Right lobe of liver (tissue), 6 donors: Measurements from ENCODE around the gene TATDN2. TPM values are rescaled to one million over a fixed set of nuclear protein-coding genes. Genes with fewer than 3 reads are reported as not detected.

ENCODE experiments used
- ATAC-seq, 4 donors: fragments of 200-7000 bp; cut with Tn5 transposase; one replicate each; pipeline ENCODE4 v1.9.1; 2020; ENCODE audit warnings: mild to moderate bottlenecking in 4 of 4, moderate library complexity in 4 of 4
- DNase-seq, 3 donors: peaks; one replicate each; pipeline ENCODE4 v3.0.0-alpha.2; 2020
- H3K27ac ChIP-seq, 3 donors: fragments of 200-600 bp; one replicate each; pipeline ENCODE4 v1.8.0; 2022
- H3K27me3 ChIP-seq, 2 donors: fragments of 200-600 bp; one replicate each; pipeline ENCODE4 v1.8.0; 2022
- H3K36me3 ChIP-seq, 4 donors: fragments of 200-600 bp; sonication (generic) in 1 of 4; one replicate each; pipeline versions ENCODE4 v1.5.1 to v1.8.0; 2017 to 2022; ENCODE audit warnings: control low read depth in 1 of 4
- H3K4me1 ChIP-seq, 4 donors: fragments of 200-600 bp; sonication (generic) in 1 of 4; one replicate each; pipeline versions ENCODE4 v1.5.1 to v1.8.0; 2017 to 2022; ENCODE audit warnings: control low read depth in 1 of 4
- H3K4me3 ChIP-seq, 3 donors: fragments of 200-600 bp; one replicate each; pipeline ENCODE4 v1.8.0; 2022
- H3K9me3 ChIP-seq, 4 donors: fragments of 200-600 bp; sonication (generic) in 1 of 4; one replicate each; pipeline versions ENCODE4 v1.5.1 to v1.8.0; 2017 to 2022; ENCODE audit warnings: control low read depth in 1 of 4
- CTCF ChIP-seq, 4 donors: fragments of 200-600 bp in 3 of 4; fragments of 450-650 bp in 1 of 4; IDR thresholded peaks; one replicate each; pipeline versions ENCODE4 v1.5.1 to v1.8.0; 2016 to 2022; ENCODE audit warnings: antibody characterized with exemption in 4 of 4, mild to moderate bottlenecking in 2 of 4
- POLR2A ChIP-seq: fragments of 450-650 bp; IDR thresholded peaks from one replicate; pipeline ENCODE4 v1.6.1; 2017; ENCODE audit warnings: antibody characterized with exemption, mild to moderate bottlenecking
- WGBS: methylation state at CpG from one replicate; pipeline ENCODE4 v1.1.6; 2018; ENCODE audit warnings: low coverage, low lambda C conversion rate; ENCODE audit not compliant: insufficient coverage; ENCODE audit errors: missing lambda C conversion rate; 5-methylcytosine and 5-hydroxymethylcytosine counted together
- intact Hi-C, 2 donors: fragments of 100-400 bp; cut with DNase I; formaldehyde crosslinking; loops; one replicate each; pipeline versions ENCODE4 v1.11.2 to v1.14.1; 2022
- total RNA-seq, 6 experiments: library from RNA; depleted of rRNA in 2 of 6; stranded (reverse); fragments of >200 nt in 2 of 6; fragmentation: NEBNext Ultra II Directional in 3 of 6; extraction: Animal tissue kit (Norgen Biotek cat#: 25700) in 3 of 6; gene quantifications; one replicate each; pipeline versions ENCODE4 v1.1.0 to v1.2.4, GENCODE V29; 2016 to 2023
- donor health status: DM: no; HTN: yes; CAD: no.
- donor health status: DM: no; HTN: no; CAD: no.
- donor health status: DM: no; HTN: no; CAD: no.
- donor health status: DM: no; HTN: yes; CAD: no.
- donor health status: DM: no; HTN: yes; CAD: no.

TATDN2 gene
- total RNA-seq, 6 experiments from 2014 or later = 7.2 to 13.4 (median 10.1) TPM

- Histone ChIP-seq H3K9me3 (no peaks in the 10 kb centered on the region), H3K4me3 (peak overlapping the region; percentile 95 to 100 (median 98)), H3K4me1 (peaks cover 0 to 35% (median 8%) of the 10 kb centered on the region in 4 donors), H3K27ac (no peak overlapping the region), H3K36me3 (peaks cover 5 to 26% (median 15%) of the 10 kb centered on the region in 4 donors), H3K27me3 (no peaks in the 10 kb centered on the region)
- whole genome bisulfite sequencing = 6% methylated on average over 3 of the region's 3 CpGs
- intact Hi-C loops = no loop called here
- TF ChIP-seq POLR2A (no peak), CTCF (IDR thresholded peaks at IDR 0.05) (no peak)
- ATAC-seq (no peak), DNase-seq (no peak)
These were observed 71.5 kb downstream of the TATDN2 start for GRCh38 chr3:10319804-10320203.

- no peaks in the 10 kb centered on the region for H3K9me3 ChIP-seq
- WGBS = 0% methylated on average over 7 of the region's 9 CpGs
- peak in 1 of 4 donors; percentile 1 for ATAC-seq
- no peak for DNase-seq
- peaks cover 0 to 35% (median 8%) of the 10 kb centered on the region in 4 donors for H3K4me1 ChIP-seq
- peak overlapping the region; percentile 71 to 85 (median 78) for H3K27ac ChIP-seq
- intact Hi-C loops = no loop called here
- H3K4me3 ChIP-seq = peak overlapping the region; percentile 95 to 100 (median 98)
- no peaks in the 10 kb centered on the region for H3K27me3 ChIP-seq
- TF ChIP-seq POLR2A (no peak), CTCF (IDR thresholded peaks at IDR 0.05) (no peak)
- H3K36me3 ChIP-seq = peaks cover 4 to 21% (median 13%) of the 10 kb centered on the region in 4 donors
These were observed 72.0 kb downstream of the TATDN2 start for GRCh38 chr3:10320320-10320677.

GRCh38 chr3:10321630-10322351 is 73.5 kb downstream of the TATDN2 start:
- H3K27me3 ChIP-seq = no peaks in the 10 kb centered on the region
- peaks cover 0 to 33% (median 8%) of the 10 kb centered on the region in 4 donors for H3K4me1 ChIP-seq
- intact Hi-C loops = no loop called here
- peaks cover 0 to 15% (median 6%) of the 10 kb centered on the region in 4 donors for H3K36me3 ChIP-seq
- H3K4me3 ChIP-seq = no peak overlapping the region
- H3K9me3 ChIP-seq = no peaks in the 10 kb centered on the region
- no peak overlapping the region for H3K27ac ChIP-seq
- DNase-seq = no peak
- no peak for ATAC-seq
- TF ChIP-seq POLR2A (no peak), CTCF (IDR thresholded peaks at IDR 0.05) (no peak)
- WGBS = 95% methylated on average over 5 of the region's 8 CpGs

- no peak overlapping the region for H3K27ac ChIP-seq
- peaks cover 0 to 12% (median 6%) of the 10 kb centered on the region in 4 donors for H3K36me3 ChIP-seq
- H3K4me3 ChIP-seq = no peak overlapping the region
- H3K4me1 ChIP-seq = peaks cover 0 to 28% (median 7%) of the 10 kb centered on the region in 4 donors
- DNase-seq (no peak), ATAC-seq (peak; percentile 32 to 44 (median 40))
- intact Hi-C loops = no loop called here
- WGBS = 67% methylated on average over 1 of the region's 1 CpG
- no peaks in the 10 kb centered on the region for H3K27me3 ChIP-seq
- TF ChIP-seq POLR2A (no peak), CTCF (IDR thresholded peaks at IDR 0.05) (peak; percentile 41 to 60 (median 52))
- H3K9me3 ChIP-seq = no peaks in the 10 kb centered on the region
These were observed 74.1 kb downstream of the TATDN2 start for GRCh38 chr3:10322352-10322710.
